Esophagus mucosa (tissue), 1 donor: Measurements from ENCODE around the gene FNDC3B. TPM values are rescaled to one million over a fixed set of nuclear protein-coding genes. Genes with fewer than 3 reads are reported as not detected.

ENCODE experiments used
- ATAC-seq: fragments of 200-7000 bp; cut with Tn5 transposase; one replicate; pipeline ENCODE4 v1.9.1; 2020
- total RNA-seq: library from RNA; stranded (reverse); gene quantifications from one replicate; pipeline ENCODE4 v1.2.4, GENCODE V29; 2023
- donor health status: DM: yes; HTN: yes; CAD: no.

FNDC3B gene
- total RNA-seq, 1 donor from 2014 or later: 19.9 TPM

GRCh38 chr3:172268425-172268824 lies 229.0 kb downstream of the FNDC3B start:
- ATAC-seq: no peak

DNA sequence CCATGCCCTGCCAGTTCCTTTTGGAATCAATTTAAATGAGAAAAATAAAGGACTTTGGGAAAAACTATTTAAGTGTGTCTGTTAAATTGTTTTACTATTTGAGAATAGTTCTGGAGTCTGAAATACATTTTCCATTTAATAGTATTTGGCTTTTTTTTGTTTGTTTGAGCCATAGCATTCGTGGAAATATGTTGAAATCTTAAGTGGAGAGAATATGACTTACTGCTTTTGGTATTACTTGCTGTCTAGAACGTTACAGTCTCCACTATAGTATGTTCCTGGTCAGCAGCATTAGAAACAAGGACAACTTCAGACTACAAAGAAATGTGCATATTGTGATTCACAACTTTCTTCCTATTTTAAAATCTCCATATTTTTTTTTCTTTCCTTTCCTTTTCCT lies 229.5 kb downstream of the FNDC3B start:
- no peak for ATAC-seq

- ATAC-seq: no peak
Measured at GRCh38 chr3:172270557-172271166, 231.3 kb downstream of the FNDC3B start.

- ATAC-seq: no peak
Measured at GRCh38 chr3:172271386-172271976, 232.1 kb downstream of the FNDC3B start.

DNA sequence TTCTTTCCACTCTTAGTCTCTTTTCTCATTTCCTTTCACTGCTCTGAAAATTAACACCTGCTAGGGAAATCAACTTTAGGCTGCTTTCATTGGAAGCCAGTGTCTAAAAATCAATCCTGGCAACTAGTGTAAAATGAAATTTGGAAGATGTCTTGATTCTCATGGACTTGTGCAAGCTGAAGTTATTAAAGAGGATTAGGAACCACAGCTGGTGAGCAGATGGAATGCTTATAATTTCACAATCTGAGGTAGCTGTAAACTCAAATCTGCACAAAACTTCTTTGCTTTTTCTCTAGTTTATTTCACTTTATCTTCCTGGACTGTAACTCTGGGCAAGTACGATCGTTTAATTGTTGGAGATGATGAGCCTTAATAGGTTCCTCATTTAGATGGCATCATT lies 233.3 kb downstream of the FNDC3B start:
- ATAC-seq: no peak

DNA sequence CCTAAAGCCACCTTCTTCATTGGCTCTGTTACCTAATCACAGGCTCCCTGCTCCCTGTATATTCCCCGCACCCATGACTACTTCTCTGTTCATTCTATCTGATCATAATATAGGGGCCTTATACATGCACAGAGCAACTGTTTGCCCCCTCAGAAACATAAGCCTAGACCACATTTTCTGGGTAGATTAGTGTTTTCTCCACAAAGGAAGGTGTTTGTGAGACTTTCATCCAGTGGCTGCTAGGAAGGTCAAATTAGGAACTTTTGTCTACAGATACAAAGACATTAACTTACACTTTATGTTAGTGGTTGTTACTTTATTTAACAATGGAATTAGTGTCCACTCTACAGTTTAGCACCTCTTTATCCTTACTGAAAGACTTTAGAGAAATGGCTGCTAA lies 234.0 kb downstream of the FNDC3B start:
- no peak for ATAC-seq

- ATAC-seq: no peak
Measured at GRCh38 chr3:172274906-172275305, 235.5 kb downstream of the FNDC3B start.

- no peak for ATAC-seq
Measured at GRCh38 chr3:172275586-172275985, 236.2 kb downstream of the FNDC3B start.

GRCh38 chr3:172276103-172276502 lies 236.7 kb downstream of the FNDC3B start:
- ATAC-seq: no peak

GRCh38 chr3:172277151-172277652 lies 237.8 kb downstream of the FNDC3B start:
- ATAC-seq: no peak

DNA sequence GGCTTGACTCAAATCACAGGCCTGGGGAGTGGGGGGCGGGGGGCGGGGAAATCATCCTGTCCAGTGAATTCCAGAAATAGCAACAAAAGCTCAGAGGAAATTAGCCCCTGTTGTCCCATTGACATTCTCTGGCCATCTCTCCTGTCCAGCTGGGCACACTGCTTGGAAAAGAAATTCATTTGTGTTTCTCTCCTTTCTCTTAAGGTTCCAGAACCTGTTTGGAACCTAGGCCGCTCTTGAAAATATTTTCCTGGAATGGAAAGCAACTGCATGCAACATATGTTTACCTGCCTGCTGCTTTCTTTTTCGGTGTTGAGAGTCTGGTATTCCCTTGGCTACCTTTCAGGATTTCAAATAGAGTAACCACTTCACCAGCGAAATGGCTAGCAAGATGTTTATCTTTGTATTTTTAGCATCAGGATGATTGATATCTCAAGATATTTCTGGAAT lies 239.8 kb downstream of the FNDC3B start:
- ATAC-seq: no peak

DNA sequence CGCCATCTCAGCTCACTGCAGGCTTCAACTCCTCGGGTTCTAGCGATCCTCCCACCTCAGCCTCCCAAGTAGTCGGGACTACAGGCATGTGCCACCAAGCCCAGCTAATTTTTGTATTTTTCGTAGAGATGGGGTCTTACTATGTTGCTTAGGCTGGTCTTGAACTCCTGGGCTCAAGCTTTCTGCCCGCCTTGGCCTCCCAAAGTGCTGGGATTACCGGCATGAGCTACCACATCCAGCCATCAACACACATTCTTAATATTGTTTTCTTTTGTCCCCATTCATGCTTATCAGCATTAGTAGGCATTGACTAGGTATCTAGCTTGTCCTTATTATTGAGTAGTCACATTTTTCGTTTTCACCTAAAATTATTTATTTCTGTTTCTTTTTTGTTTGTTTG lies 240.6 kb downstream of the FNDC3B start:
- no peak for ATAC-seq

DNA sequence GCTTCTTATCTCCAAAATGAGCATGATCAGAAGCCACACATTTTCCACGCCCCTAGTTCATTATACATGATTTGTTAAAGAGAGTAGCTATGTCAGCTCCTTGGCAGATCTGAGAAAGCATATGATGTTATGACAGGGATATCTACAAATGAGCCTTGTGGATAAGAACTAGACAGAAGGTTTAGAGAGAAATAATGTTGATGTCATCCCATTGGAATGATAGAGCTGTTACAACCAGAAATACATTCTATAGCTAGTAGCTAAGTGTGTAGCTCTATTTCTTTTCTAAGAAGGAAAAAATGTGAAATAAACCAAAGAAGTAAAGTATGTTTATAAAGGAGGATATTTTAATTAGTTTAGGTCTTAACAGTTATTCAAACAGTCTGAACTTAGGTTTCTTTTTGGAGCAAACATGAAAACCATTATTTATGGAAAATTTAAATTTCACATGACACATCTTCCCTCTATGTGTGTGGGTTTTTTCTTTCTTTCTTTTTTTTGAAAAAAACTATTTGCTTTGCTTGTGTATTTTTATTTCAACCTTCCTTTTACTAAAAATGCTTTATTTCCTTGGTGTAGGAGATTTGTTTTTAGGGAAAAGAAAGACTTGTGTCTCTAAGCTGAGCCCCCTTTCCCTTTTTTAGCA lies 241.2 kb downstream of the FNDC3B start:
- ATAC-seq: no peak

DNA sequence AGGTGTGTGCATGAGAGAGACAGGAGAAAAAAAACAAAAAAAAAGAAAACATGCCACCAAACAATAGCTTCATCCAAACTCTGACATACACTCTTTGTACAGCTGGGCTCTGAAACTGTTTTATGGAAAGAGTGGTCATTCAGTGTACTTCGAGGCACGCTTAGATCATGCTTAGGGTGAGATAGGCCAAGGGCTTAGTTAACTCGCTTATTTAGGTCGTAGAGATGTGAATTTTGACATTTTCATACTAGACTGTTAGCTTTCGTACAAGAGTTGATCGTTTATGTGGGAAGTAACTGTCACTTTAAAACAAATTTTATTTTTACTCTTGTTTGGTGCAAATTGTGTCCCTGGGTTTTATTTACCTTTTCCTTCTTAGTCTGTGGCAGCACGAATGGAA lies 242.5 kb downstream of the FNDC3B start:
- no peak for ATAC-seq

DNA sequence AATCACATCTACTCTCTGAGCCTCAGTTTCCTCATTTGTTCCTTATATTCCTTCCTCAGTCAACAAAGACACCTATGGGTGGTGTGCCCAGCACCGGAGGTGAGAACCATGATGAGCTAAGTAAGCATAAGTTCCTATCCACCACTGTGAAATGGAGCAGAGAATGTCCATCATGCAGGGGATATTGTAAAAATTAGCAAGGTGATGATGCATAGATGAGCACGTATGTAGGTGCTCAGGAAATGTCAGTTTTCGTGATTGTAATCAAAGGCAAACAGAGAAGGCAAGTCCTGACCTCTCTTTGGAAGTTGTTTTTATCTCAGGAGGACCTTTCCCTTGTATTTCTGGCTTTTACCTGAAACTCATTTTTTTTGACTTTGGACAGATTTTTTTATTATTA lies 243.5 kb downstream of the FNDC3B start:
- ATAC-seq: no peak

DNA sequence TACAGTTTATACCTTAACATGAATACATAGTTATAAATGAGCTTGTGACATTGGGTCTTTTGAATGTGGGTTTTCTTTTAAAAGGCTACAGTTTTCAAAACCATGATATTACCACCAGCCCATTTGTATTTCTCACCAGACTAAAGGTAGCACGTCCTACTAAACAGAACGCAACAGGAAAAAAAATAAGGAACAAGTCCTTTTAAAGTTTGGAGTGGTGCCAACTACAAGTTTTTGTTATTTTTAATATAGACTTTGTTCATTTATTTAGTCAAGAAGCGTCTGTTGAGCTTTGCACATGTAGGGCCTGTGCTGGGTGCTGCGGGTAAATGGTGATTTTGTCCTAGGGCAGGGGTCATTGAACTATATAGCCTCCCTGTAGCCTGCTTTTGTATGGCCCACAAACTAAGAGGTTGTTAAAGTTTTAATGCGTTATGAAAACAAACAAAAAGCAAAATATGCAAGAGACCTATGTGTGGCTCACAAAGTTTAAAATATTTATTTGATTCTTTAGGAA lies 244.5 kb downstream of the FNDC3B start:
- no peak for ATAC-seq

- no peak for ATAC-seq
Measured at GRCh38 chr3:172285844-172286243, 246.5 kb downstream of the FNDC3B start.

DNA sequence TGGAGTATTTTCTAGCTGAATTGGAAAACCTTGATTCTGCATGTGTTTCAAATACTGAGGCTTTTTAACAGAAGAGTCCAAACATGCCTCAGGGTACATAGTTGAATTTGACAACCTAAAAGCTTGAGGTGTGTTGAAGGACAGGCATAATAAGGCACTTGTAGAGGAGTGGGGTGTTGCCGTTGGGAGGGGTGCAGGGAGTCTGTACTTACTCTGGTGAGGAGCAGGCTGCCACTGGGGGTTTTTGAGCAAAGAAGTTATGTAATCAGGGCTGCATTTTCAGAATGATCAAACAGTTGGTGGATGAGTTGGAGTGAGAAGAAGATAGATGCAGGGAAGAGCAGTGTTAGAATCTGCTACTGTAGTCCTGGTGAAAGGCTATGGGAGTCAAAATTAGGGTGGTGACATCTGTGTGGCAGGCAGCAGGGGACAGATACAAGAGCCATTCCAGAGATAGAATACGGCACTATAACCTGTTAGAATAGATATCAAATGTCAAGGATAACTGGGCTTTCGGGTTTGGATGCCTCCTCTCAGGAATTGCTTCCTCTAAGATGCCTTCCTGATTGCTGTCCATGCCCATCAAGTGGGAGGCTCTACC lies 247.3 kb downstream of the FNDC3B start:
- ATAC-seq: no peak

DNA sequence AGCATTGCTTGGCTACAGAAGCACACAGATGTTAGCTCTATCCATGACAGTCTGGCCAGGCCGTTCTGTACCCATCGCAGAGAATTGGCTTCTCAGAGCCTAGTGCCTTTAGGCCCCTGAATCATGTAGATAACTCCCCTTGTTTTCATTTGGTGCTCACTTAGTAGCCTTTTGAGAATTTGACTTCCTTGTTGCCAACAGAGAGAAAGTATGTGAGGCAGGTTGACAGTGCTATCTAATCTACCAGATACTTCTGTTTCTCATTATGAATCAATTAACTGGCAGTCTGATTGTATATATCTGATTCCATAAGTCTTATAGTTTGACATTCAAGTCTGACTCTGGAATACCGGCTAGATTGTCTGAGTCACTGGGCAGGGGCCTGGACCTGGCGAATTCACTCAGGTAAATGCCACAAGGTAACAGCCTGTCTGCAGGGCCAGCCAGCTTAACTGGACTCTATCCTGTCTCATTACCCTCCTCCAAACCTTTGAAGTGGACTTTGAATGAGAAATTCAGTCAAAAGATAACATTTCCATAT lies 248.6 kb downstream of the FNDC3B start:
- no peak for ATAC-seq

GRCh38 chr3:172288651-172289050 lies 249.3 kb downstream of the FNDC3B start:
- no peak for ATAC-seq

DNA sequence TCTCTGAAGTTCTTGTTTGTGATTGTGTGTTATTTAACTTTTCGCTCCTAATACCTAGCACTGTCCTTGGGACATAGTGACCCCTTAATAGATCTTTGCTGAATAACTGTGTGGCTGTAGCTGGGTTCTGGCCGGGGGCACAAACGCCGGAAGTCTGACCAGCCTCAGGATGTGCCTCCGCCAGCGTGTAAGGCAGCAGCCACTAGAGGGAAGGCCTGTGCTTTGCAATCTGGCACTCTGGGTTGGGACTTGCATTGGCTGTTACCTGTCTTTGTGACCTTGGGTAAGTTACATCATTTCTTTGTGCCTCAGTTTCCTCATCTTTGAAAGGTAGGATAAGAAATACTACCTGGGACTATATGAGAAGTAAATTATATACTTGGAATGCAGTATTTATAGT lies 250.2 kb downstream of the FNDC3B start:
- peak; percentile 48 for ATAC-seq

GRCh38 chr3:172290457-172290856 lies 251.1 kb downstream of the FNDC3B start:
- ATAC-seq: no peak

GRCh38 chr3:172291650-172292049 lies 252.3 kb downstream of the FNDC3B start:
- ATAC-seq: no peak
